8988T (cell line): ENCODE measurements around the gene EIF4G1.
"Not testable (repeated sequence)": the region's sequence is repeated elsewhere in the genome, so short reads cannot be mapped to it uniquely, and the experiment has no call there.

Experiments
- DNase-seq: peaks from one replicate; pipeline ENCODE4 v3.0.0; 2011

EIF4G1 gene

GRCh38 chr3:184336547-184337398 lies 22.4 kb downstream of the EIF4G1 start:
- DNase-seq = peak; percentile 86

- no peak for DNase-seq
These were observed 23.0 kb downstream of the EIF4G1 start, which contains the start of gene FAM131A for GRCh38 chr3:184337399-184337714. Gene FAM131A (plus strand): TSS chr3:184337600. CDS start chr3:184337631, 31 bp downstream.

DNA sequence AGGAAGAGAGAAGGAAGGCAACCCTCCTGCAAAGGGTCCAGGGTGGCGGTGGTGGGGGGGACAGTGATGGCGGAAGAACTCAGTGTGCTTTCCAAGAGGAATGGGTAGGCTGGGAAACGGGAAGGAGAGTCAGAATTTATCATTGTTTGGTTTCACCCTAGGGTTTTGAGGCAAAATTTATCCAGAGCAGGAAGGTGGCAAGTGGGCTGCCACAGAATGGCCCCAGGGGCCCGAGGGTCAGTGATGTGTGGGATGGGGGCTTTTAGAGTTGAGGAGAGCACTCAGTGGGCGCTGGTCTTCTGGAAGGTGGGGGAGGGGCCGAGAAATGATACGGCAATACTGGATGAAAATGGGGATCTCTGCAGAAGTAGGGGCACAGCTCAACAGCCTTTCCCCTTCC lies 23.6 kb downstream of the EIF4G1 start:
- DNase-seq = no peak

- no peak for DNase-seq
These were observed 24.1 kb downstream of the EIF4G1 start for GRCh38 chr3:184338511-184338945.

DNA sequence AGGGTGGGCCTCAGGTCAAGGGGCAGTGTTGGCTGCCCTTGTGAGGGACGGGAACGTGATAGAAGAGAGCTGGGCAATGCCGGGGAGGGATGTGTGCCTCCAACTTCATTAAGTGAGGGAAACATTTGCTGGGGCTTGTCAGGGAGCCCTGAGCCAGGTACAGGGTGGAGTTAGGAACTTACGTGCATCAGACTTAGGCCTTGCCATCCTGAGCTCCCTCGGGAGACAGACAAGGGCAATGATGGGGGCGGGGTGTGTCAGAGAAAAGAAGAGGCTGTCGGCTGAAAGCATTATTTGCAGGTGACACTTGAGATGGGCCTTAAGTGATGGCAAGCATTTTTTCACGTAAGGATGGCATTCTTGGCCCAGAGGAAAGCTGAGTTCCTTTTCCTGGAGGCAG lies 24.6 kb downstream of the EIF4G1 start:
- no peak for DNase-seq

DNA sequence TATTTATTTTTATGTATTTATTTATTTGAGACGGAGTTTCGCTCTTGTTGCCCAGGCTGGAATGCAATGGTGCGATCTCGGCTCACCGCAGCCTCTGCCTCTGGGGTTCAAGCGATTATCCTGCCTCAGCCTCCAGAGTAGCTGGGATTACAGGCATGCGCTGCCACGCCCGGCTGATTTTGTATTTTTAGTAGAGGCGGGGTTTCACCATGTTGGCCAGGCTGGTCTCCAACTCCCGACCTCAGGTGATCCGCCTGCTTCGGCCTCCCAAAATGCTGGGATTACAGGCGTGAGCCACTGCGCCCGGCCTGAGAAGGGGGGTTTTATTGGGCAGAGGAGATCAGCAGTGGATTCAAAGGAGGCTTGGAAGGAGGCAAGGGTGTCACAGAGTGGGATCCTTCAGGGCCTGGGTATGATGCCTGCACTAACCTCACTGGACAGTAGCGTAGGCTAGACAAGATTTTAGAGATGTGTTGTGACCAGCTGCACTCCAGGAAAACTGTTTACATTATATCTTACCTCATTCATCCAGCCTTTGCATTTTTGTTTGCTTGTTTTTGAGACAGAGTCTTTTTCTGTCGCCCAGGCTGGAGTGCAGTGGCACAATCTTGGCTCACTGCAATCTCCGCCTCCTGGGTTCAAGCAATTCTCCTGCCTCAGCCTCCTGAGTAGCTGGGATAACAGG lies 25.2 kb downstream of the EIF4G1 start:
- DNase-seq = not testable (repeated sequence)

DNA sequence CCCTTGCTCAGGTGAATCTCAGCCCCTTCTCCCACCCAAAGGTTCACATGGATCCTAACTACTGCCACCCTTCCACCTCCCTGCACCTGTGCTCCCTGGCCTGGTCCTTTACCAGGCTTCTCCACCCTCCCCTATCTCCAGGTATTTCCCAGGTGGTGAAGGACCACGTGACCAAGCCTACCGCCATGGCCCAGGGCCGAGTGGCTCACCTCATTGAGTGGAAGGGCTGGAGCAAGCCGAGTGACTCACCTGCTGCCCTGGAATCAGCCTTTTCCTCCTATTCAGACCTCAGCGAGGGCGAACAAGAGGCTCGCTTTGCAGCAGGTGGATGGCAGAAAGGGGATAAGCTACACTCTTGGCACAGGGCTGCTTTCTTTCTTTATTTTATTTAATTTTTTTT lies 27.5 kb downstream of the EIF4G1 start:
- DNase-seq = no peak

DNA sequence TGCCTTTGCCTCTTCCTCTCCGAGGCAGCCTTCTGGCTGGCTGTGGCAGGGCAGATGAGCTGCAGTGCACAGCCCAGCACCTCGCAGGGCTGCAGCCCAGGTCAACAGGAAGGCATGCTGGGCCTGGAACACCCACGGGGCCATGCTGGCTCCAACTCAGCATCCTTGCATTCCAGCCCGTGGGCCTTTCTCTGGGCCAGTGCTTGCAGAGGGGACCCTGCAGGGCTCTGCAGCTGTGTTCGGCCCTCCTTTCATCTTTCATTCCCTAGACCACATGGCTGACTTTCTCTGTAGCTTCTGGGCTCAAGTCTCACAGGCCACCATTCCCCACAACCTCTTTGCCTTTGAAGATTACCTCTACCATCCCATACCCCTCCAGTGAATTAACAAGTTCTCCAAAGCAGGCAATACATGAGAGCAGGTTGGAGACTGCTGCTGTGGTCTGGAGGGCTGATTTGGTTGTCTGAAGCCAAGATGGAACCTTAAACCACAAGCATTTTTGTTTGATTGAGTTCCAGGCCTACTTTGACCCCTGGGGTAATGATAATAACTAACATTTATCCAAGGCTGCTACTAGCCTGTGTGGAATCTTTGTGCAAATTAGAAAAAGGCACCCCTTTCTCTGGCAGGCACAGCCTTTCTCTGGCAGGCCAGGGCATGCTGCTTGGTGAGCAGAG lies 28.9 kb downstream of the EIF4G1 start:
- DNase-seq = no peak

GRCh38 chr3:184344579-184345316 lies 30.3 kb downstream of the EIF4G1 start:
- no peak for DNase-seq

- peak; percentile 96 for DNase-seq
These were observed 31.1 kb downstream of the EIF4G1 start for GRCh38 chr3:184345317-184346144.

DNA sequence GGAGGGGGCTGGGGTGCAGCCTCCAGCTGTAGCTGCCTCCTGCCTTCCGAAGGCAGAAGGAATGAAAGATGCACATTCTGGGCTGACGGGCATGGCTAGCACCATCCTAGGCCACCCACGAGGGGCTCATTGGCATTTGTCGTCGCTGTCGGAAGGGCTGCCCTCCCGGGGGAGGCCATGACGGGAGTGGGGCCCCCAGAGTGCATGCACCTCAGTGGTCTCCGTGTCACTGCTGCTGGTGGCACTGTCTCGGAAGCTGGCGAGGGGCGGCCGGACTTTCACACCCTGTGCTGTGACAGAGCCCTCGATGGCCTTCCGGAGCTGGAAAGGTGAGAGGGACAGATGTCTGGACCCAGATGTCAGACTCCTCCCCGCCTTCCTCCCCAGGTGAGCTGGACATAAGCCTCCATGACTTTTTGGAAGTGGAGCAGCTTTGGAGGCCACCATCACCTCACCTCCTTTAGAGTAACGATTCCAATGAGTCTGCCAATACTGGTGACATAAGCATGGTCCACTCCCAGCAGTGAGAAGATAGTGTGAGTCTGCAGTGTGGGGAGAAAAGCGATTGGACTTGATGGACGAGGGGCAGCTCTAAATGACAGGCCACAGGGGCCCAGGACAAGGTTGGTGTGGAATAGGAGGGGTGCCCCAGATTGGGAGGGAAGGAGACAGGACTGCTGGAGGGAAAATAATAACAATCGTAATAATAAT lies 32.2 kb downstream of the EIF4G1 start:
- no peak for DNase-seq

- no peak for DNase-seq
These were observed 33.1 kb downstream of the EIF4G1 start for GRCh38 chr3:184347321-184348056.

GRCh38 chr3:184348057-184348382 lies 33.6 kb downstream of the EIF4G1 start:
- no peak for DNase-seq

DNA sequence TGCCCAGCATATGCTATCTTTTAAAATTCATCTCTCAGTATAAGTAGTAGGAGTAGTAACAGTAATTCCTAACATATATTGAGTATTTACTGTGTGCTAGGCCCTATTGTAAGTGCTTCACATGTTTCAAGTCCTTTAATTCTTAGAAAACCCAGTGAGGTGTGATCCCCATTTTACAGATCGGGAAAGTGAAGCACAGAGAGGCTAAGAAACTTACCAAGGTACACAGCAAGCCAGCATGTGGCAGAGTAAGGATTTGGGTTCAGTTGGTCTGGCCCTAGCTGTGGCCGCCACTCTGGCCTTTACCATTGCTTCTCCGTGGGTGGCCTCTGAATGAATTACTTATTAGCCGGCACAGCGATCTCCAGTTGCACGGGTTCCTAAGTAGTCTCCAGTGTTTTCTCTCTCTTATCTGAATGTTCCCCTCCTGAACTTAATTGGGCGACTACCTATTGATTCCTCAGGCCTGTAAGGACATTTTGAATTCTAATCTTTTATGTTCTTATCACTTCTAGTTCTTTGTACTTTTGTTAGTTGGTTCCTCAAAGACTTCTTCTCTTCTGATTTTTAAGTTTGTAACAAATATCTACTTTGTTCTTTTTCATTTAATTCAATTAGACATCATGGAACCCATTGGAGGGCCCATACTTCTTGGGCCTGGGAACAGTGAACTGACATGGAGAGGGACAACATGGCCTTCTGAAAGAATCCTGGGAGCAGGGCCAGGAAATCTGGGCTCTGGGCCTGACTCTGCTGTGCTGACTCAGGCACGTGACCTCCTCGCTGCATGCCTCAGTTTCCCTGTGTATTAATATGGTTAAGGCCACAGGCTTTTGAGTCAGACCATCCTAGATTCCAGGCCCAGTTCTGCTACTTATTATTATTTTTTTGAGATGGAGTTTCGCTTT lies 35.4 kb downstream of the EIF4G1 start:
- no peak for DNase-seq

- no peak for DNase-seq
These were observed 36.2 kb downstream of the EIF4G1 start for GRCh38 chr3:184350618-184351017.

- no peak for DNase-seq
These were observed 37.2 kb downstream of the EIF4G1 start for GRCh38 chr3:184351511-184352148.

DNA sequence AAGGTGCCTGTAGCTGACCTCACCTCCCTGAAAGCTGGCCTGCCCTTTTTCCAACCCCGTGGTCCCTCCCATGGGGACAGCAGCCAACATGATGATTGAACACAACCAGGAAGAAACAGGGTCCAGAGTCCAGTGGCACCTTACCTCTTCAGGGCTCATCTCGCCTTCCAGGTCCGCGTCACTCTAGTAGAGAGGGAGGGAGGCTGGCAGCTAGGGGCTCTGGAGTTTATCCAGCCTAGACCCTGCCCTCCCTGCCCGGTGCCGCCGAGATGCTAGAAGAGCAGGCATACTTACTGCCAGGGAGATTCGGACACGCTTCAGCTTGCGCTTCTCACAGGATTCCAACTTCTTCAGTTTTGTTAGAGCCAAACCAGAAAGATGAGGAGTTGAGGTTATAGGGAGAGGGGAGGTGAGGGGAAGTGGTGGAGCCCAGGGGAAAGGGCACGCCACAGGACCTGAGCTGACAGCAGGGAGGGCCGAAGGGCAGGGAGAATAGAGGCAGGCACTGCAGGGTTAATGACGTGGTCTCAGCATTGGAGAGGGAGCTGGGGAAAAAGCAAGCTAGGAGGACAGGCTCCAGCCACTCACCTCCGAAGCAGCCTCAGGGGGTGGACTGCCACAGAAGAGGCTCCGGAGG lies 37.9 kb downstream of the EIF4G1 start:
- DNase-seq = no peak

GRCh38 chr3:184352897-184353545 lies 38.6 kb downstream of the EIF4G1 start:
- no peak for DNase-seq
